K562 treated with DMSO at 1 percent for 48 hours (cell line): Measurements from ENCODE around the gene HIC1. TPM values are rescaled to one million over a fixed set of nuclear protein-coding genes. Genes with fewer than 3 reads are reported as not detected.

Experiments used
- total RNA-seq: library from RNA; unstranded; fragments of 300-600 nt; gene quantifications from 2 replicates; pipeline ENCODE4 v1.2.3, GENCODE V29; 2022; ENCODE audit warnings: low replicate concordance; ENCODE audit errors: extremely low read depth

HIC1 gene
- total RNA-seq, result not detected in 2 replicates

GRCh38 chr17:2054512-2055291 lies at the start of gene HIC1:
Gene HIC1, plus strand, starts transcription at chr17:2055103. Its CDS starts 1,588 bp downstream, at chr17:2056691.

GRCh38 chr17:2025220-2025621 lies 29.7 kb upstream of the HIC1 start, which contains the start of gene RTN4RL1:
Gene RTN4RL1, minus strand, starts transcription at chr17:2025334. Its CDS starts 469 bp downstream, at chr17:2024865.

GRCh38 chr17:2029911-2030778 lies 24.8 kb upstream of the HIC1 start, which contains the start of gene DPH1:
Gene DPH1, plus strand, starts transcription at chr17:2030153. Its CDS starts 17 bp downstream, at chr17:2030170.

GRCh38 chr17:2041561-2042389 lies 13.1 kb upstream of the HIC1 start, which contains the start of gene OVCA2:
Gene OVCA2, plus strand, starts transcription at chr17:2042022. Its CDS starts 26 bp downstream, at chr17:2042048.

Other genes starting within 250 kb of the HIC1 start
- not detected in 2 replicates for gene SMYD4, start 225.2 kb upstream of the HIC1 start, total RNA-seq
- not detected in 2 replicates for gene RPA1, start 225.1 kb upstream of the HIC1 start, total RNA-seq
- gene RTN4RL1, start 29.8 kb upstream of the HIC1 start, total RNA-seq, result not detected in 2 replicates
- gene DPH1, start 24.9 kb upstream of the HIC1 start, total RNA-seq, result not detected in 2 replicates
- not detected in 2 replicates for gene OVCA2, start 13.1 kb upstream of the HIC1 start, total RNA-seq
- not detected in 2 replicates for gene SMG6, start 248.7 kb downstream of the HIC1 start, total RNA-seq
- gene SRR, start 248.8 kb downstream of the HIC1 start, total RNA-seq, result not detected in 2 replicates